Germinal center (tissue), 1 donor: ENCODE results near the gene RASSF5.
"Not testable (repeated sequence)": the region's sequence is repeated elsewhere in the genome, so short reads cannot be mapped to it uniquely, and the experiment has no call there.

Experiments used
- DNase-seq: peaks from one replicate; pipeline ENCODE4 v3.0.0; 2012; ENCODE audit warnings: mixed read lengths, low spot score

The RASSF5 gene

DNA sequence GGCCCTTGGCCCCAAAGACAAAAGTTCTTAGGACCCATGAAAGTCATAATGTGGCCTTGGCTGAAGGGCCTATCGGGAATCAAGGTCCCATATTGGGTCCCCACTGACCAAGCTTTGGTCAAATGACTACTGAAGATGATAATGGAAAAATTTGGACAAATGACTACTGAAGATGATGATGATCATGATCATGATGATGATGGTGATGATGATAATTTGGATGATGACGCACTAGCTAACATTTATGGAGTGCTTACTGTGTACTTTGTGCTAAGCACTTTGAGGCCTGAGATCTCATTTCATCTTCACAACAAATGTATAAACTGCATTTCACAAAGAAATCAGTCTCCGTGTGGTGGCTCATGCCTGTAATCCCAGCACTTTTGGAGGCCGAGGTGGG is 65.5 kb downstream of the RASSF5 start:
- DNase-seq: no peak

DNA sequence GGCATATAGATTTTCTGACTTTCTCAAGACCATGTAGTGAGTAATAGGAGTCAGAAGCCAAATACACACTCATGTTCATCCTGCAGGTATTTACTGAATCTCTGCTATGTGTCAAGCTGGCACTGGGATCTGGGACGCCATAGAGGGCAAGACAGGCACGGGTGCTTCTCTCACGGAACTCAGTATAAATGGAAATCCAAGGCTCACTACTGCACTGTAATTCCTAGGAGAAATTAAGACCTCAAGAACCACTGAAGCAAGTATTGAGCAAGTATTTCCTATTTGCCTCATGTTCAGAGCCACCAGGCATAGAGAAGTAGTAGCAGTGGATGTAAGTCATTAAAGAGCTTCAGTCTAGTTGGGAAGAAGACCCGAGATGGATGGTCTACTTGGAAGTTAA is 66.0 kb downstream of the RASSF5 start:
- no peak for DNase-seq

DNA sequence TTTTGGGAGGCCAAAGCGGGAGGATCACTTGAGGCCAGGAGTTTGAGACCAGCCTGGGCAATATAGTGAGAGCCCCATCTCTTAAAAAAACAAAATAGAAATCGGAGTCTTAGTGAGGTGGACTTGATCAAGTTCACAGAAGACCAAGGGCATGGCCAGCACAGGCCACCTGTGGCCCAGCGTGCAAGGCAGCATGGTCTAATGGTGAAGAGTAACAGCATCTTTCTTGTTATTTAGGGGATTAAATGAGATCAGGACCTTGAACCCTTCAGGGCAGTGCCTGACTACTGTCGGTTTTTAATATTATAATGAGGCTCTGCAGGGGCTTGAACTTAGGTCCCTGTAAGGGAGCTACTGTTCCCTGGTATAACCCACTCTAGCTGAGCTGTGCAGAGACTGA is 66.4 kb downstream of the RASSF5 start:
- DNase-seq: no peak

DNA sequence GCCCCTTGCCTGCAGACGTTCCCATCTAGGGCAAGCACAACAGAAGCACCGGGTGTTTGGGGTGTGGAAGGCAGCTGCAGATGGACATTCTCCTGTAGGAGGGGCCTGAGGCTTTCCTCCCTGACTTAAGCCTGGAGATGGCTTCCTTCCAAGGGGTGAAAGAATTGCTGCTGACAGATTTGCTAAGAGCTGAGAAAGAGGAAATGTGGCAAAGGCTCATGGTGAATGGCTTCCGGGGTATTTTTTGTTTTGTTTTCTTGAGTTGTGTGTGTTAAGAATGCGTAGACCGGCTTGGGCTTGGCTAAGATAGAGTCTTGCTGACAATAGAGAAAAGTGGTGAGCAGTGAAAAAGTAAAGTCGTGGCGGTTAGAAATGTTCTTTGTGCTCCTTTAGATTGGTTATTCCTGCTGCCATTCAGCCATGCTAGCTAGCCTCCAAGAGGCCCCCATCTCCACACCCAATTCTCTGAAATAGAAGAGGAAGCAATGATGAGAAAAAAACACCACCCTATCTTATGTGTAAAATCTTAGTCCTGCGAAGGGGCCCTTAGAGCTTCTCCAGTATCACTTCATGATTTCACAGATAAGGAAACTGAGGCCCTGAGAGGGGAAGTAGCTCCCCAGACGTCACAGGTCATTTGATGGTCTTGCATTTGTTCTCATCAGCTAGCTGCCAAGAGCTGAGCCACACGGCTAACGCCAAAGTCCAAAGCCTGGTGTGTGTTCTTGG is 68.0 kb downstream of the RASSF5 start:
- DNase-seq: no peak

DNA sequence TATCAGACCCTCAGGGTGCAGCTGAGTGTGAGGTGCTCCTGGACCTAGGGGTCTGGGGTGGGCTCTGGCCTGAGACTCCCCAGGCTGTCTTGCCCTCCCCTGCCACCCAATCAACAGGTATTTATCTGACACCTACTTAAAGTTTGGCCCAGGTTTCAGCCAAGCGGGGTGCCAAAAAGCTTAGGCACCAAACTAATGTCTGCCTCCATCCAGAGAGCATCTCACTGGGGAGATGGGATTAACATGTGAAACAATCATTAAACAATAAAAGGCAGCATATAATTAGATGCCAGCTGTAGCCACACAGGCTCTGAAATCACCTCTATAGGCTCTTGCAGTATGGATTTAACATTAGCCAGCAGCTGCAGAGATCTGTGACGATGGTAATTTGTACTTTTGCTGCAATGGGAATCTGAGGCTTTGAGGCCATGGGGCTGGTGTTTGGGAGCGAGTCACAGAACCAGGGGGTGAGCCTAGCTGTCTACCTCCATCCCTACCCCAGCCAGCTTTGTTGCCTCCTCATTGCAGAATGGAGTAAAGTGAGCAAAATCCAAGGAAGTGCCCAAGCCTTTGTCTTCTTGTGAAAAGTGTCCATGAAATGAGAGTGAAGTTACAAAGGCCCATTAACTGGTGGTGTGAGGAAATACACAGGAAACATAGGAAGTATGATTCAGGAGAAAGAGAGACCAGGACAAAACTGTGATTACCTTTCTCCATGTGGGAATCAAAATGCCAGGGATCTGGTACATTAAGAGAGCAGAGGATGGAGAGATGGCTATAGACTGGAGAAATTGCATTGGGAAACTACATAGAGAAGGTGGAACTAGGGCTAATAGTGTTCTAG is 68.8 kb downstream of the RASSF5 start:
- no peak for DNase-seq

DNA sequence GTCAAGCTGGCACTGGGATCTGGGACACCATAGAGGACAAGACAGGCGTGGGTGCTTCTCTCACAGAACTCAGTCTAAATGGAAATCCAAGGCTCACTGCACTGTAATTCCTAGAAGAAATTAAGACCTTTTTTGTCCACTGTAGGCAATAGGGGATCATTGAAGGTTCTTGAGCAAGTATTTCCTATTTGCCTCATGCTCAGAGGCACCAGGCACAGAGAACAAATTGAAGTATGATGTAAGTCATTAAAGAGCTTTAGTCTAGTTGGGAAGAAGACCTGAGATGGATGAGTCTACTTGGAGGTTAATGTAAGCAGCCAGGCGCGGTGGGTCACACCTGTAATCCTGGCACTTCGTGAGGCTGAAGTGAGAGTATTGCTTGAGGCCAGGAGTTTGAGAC is 70.3 kb downstream of the RASSF5 start:
- no peak for DNase-seq

DNA sequence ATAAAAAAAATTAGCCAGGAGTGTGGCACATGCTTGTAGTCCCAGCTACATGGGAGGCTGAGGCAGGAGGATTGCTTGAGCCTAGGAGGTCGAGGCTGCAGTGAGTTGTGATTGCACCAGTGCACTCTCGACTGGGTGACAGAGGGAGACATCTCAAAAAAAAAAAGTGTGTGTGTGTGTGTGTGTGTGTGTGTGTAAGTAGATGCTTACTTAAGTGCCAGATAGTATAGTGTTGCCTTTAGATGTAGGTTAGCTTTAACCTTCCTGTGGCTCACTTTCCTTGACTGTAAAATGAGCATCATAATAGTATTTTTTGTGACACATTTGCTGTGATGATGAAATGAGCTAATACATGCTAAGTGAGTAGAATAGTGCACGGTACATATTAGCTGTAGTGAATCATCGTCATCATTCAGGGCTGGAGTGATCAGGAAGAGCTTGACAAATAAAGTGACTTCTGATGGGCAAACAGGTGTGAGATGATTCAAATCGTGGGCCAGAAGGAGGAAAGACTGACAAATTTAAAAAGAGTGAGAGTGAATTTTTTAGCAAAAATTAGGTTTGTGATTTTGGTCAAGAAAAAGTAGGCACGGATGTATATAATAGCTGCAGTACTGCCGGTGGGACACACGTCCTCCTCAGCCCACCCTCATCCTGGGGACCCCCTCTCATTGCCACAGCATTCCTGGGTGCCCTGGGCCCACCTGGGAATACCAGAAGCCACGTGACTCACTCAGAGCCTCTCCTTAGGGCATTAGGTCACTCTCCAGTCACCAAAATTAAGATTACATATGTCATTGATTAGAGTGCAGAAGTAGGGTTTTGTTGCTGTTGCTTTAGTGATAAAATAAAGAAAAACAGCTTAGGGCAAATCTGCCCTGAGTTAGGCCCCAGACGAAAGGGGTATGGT is 71.0 kb downstream of the RASSF5 start:
- DNase-seq: no peak

DNA sequence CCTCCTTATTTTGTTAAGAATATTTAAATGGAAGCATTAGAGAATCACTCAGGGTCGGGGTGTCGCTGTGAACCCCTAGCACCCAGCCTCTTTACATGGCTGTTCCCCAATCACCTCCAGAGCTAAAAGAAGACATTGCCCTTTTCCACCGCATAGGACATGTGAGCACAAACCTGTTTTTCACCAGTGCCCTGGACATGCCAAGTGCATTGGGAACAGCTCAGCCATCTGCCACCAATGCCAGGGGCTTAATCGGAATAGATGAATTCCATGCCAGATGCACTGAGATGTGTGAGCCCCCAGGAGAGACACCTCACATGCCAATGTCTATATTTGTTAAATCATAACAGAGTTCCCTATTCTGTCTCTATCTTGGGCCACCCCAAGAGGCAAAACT is 71.6 kb downstream of the RASSF5 start:
- DNase-seq: no peak

DNA sequence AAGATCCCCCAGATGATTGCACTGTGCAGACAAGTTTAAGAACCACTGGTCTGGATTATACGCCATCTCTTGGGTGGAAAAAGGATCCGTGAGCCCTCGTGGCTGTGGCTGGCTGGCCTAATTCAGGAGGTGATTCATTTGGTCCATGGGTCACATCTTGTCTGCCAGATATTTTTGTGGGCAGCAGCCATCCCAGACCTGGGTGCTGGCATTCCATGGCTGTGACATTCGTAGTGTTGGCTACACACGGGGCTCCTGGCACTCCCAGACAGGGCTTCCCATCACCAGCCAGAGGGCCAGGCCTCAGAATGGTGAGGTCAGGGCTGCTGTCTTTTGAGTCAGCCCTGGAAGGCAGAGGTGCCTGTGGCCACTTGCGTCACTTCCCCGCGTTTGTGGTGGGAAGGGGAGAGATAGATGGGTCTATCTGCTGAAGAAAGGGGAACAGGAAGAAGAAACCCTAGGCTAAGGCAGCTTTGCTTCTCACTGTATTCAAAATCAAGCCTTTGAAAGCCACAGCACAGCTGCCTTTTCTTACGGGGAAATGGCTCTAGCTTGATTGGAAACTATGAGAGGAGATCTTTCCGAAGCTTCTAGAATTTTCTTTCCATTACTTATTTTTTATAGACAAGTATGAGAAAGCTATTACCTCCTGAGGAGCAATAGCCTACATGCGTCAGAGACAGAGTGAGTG is 72.6 kb downstream of the RASSF5 start:
- peak; percentile 69 for DNase-seq

DNA sequence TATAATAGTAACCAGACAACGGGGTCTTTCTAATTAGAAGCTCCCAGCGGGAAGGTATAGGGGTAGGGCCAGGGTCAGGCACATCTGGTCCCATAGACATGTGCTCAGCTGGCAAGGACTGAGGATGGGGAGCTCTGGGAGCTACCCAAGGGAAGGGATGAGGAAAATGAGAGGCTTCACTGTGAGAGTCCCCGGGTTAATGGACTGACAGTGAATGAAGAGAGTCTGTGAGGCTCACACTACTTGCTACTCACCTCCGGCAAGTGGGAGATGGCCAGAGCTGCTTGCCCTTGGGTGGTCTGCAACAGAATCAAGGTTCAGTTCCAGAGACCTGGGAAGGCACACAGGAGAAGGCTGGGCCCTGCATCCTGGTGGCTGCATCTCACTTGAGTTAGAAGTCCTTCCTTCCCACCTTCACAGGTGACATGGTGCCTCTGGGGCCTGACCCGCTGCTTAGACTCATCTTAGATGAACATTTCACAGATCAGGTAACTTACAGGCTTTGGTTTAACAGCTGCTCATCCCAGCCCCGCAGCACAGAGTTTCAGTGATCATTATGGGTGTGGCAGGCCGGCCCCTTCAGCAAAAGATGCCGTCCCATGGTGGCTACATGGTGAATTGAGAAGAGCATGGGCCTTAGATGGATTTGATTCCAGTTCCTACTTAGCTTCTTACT is 73.2 kb downstream of the RASSF5 start:
- no peak for DNase-seq

DNA sequence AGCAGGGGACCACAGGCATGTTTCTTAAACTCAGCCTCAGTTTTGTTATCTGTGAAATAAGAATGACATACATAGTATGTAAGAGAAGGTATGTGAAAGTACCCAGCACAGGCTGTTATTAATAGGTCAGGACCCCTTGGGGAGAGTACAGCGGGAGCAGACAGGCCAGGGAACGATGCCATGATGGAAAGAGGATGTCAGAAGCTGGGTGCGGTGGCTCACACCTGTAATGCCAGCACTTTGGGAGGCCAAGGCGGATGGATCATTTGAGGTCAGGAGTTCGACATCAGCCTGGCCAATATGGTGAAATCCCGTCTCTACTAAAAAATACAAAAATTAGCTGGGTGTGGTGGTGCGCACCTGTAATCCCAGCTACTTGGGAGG is 73.8 kb downstream of the RASSF5 start:
- DNase-seq: not testable (repeated sequence)

DNA sequence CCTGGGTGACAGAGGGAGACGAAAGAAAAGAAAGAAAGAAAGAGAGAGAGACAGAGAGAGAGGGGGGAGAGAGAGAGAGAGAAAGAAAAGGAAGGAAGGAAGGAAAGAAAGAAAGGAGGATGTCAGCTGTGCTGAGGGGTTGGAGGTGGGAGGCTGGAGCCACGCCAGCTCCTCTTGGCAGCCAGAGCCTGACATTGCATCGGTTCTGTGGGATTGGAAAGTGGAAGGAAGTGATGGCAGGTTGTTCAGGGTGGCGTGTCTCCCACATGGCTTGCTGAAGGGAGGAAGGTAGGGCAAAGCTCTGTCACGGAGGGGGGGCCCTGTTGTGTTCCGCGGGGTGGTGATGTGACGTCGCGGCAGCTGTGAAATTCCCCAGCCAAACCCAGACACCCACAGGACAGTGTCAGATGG is 74.2 kb downstream of the RASSF5 start:
- no peak for DNase-seq

DNA sequence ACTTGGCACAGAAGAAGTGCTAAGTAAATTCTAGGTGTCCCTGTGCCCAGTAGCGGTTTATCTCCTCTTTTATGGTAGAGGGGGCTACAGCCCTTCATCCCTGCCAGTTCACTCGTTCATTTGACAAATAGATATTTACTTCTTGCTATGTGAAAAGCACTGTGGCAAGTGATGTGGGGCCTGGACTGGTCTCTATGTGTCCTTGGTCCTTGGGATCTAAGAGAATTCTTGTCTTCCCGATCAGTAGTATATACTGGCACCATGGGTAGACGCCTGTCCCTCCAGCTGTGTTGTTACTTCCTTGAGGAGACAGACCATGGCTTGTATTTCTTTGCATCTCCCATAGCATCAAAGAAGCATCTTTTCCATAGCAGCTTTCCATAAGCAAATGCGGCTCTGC is 75.2 kb downstream of the RASSF5 start:
- DNase-seq: no peak

DNA sequence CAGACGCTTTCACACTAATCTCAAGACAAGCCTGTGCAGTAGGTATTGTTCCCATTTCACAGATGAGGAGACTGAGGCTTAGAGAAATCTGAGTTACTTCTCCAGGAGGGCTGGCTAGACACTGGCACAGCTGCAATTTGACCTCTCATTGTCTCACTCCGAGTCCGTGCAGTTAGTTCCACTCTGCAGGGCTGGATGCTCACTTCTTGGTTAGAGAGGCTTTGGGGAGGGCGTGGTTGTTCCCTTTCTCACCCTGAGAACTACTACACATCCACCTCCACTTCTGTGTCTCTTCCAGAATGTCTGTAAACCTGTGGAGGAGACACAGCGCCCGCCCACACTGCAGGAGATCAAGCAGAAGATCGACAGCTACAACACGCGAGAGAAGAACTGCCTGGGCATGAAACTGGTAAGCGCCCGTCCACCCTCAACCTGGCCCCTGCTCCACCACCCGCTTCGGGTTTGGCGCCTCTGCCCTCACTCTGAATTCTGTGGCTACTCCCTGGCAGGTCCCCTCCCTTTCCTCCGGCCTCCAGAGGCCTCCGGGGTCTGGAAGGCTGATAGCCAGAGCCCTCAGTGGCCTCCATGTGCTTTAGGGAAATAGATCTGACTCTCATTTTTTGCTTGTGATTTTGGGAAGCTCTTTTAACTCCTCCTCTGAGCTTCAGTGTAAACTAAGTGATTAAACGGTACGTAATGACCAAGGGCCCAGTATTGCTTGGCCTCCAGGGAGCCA is 75.8 kb downstream of the RASSF5 start:
- DNase-seq: no peak

DNA sequence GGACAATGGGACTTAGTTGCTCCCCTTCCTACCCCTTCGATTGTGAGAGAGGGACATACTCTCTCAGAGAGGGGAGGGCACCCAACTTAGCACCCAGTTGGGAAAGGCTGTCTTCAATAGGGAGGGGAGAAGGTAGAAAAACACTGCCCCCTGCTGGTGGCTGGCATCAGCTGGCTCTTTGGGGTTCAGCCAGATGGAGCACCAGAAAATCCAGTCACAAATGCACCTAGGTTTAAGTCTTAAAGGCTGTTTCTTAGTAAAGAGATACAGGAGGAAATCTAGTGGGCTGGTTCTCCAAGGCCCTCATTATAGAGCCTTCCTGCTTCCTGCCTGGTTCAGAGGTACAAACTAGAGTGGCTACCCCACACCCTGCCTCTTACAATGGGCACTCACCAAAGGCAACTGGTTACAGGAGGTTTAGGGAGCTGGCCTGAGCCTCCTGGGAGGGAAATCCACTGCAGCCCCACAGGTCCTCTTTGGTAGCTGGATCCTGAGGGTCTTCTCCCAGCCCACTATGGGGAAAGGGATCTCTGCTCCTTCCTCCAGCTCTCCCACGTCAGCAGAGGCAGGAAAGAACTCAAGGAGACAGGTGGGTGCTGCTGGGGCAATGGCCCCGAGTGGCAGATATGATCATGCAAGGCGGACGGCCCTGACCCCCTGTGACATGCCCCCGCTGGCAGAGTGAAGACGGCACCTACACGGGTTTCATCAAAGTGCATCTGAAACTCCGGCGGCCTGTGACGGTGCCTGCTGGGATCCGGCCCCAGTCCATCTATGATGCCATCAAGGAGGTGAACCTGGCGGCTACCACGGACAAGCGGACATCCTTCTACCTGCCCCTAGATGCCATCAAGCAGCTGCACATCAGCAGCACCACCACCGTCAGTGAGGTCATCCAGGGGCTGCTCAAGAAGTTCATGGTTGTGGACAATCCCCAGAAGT is 76.6 kb downstream of the RASSF5 start:
- DNase-seq: peak; percentile 78

DNA sequence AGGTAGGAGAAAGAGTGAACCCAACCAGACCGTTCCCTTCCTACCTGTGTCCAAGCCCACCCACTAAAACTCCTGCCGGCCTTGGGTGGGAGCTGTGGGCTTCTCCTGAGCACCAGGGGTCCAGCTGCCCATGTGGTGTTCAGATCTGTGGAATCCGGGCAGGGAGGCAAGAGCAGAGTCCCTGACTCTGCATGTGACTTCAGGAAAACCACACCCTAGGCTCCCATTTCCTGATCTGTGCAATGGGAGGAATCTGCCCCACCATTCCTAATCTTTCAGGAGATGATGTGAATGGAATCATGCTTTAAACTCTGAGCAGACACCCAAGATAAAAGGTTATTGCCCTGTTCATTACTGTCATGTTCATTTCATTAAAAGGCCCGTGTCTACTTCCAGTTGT is 77.4 kb downstream of the RASSF5 start:
- no peak for DNase-seq

DNA sequence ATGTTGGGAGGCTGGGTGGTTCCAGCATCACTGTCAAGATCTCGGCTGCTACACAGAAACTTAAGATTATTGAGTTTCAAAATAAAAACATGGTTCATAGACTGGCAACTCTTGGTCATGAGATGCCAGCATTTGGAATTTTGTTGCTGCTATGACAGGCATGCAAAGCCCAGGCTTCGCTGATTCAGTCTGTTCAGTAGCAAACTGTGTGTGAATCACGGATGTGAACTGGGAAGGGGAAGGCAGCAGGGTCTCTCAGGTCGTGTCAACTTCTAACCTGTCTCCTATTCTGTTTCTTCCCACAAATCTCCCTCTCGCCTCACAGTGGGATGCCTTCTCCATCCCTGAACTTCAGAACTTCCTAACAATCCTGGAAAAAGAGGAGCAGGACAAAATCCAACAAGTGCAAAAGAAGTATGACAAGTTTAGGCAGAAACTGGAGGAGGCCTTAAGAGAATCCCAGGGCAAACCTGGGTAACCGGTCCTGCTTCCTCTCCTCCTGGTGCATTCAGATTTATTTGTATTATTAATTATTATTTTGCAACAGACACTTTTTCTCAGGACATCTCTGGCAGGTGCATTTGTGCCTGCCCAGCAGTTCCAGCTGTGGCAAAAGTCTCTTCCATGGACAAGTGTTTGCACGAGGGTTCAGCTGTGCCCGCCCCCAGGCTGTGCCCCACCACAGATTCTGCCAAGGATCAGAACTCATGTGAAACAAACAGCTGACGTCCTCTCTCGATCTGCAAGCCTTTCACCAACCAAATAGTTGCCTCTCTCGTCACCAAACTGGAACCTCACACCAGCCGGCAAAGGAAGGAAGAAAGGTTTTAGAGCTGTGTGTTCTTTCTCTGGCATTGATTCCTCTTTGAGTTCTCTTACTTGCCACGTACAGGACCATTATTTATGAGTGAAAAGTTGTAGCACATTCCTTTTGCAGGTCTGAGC is 79.4 kb downstream of the RASSF5 start:
- no peak for DNase-seq

DNA sequence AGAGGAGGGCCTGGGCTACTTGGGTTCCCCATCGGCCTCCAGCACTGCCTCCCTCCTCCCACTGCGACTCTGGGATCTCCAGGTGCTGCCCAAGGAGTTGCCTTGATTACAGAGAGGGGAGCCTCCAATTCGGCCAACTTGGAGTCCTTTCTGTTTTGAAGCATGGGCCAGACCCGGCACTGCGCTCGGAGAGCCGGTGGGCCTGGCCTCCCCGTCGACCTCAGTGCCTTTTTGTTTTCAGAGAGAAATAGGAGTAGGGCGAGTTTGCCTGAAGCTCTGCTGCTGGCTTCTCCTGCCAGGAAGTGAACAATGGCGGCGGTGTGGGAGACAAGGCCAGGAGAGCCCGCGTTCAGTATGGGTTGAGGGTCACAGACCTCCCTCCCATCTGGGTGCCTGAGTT is 80.6 kb downstream of the RASSF5 start:
- no peak for DNase-seq
